ENCODE results near the gene PSMB5.

PSMB5 gene

DNA sequence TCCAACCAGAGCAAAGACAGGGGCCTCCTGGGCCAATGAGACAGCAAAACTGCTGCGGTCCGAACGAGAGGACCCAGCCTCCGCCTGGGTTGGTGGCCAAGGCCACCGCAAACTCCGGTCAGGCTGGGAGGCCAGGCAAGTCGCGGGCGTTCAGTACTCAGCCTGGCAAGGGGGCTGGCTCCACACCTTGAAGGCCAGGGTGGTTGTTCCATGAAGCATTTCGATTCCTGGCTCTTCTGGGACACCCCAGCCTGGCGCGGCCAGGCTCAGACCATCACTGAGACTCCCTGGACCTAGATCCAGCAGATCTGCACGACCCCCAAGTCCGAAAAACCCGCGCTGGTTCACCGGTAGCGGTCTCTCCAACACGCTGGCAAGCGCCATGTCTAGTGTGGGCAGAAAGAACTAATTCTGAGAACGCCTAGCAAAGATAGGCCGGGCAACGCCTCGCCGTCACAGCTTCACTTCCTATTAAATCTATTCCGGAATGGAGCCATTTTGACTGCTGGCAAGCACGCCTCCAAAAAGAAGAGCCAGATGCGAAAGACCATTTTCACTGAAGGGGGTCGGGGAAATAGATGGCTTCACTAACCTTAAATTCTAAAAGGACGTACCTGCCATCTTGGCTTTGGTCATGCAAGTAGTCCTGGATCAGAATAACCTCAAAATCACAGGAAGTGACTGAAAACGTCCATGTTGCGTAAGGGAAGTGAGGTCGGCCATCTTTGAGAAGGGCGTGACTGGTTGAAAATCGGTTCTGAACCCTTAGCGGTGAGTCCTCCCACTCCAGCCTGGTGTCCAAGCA, at the start of gene PSMB5:
TSS of gene PSMB5 (minus strand) at position 403 of the 805 bp plus-strand sequence. CDS start at position 384, 19 bp downstream.
- no peak for DNase-seq

DNA sequence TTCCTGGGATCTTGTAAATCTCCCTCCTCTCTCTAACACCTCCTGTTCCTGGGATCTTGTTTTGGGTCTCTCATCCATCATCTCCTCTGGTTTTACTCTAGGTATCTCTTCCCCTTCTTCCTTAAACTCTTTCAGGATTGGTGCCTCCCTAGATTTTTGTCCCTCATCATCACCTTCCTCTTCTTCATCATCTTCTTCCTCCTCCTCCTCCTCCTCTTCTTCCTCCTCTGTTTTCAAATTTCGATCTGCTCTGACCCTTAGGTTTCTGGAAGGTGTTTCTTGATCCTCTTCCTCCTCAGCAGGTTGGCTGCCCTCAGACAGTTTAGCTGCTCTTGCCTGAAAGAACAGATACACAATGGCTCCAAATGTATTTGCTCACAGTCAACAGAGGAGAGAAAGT, 45.8 kb upstream of the PSMB5 start:
- DNase-seq, result no peak

GRCh38 chr14:23079716-23080115, 45.0 kb upstream of the PSMB5 start:
- no peak for DNase-seq

GRCh38 chr14:23078692-23079116, 44.0 kb upstream of the PSMB5 start:
- DNase-seq, result no peak

DNA sequence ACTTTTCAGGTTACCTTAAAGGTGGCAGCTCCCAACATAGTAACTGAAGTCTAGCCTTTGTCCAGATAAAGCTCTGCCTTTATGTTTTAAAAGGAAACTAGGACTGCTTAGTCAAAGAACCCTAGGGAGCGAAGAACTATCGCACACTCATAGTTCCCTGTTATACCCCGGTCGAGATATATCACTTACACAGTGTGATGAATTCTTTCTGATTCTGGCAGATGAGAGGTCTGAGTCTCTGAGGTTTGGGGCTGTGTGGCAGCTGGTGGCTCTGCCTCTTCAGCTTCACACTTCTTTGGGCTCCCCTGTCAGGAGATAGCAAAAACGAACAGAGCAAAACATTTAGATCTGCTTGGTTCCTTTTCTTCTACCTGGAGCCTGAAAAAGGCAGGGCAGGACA, 43.3 kb upstream of the PSMB5 start:
- no peak for DNase-seq

- DNase-seq, result no peak
Measured at GRCh38 chr14:23076785-23077408, 42.2 kb upstream of the PSMB5 start.

DNA sequence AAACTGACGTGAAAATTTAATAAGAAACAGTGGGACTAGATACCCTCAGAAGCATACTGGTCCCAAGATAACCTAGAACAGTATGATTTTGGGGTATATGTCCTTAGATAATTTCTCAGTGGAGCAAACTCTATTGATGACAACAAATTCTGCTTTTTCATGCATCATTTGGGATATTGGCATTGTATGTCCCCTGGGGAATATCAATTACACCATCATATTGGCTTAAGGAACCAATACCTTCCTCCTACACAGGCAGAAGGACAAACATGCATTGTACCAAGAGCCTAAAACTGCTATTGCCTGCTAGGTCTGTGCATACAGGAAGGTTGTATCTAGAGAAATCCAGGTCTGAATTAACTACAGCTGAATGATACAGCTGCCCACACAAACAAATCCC, 40.2 kb upstream of the PSMB5 start:
- DNase-seq, result no peak

DNA sequence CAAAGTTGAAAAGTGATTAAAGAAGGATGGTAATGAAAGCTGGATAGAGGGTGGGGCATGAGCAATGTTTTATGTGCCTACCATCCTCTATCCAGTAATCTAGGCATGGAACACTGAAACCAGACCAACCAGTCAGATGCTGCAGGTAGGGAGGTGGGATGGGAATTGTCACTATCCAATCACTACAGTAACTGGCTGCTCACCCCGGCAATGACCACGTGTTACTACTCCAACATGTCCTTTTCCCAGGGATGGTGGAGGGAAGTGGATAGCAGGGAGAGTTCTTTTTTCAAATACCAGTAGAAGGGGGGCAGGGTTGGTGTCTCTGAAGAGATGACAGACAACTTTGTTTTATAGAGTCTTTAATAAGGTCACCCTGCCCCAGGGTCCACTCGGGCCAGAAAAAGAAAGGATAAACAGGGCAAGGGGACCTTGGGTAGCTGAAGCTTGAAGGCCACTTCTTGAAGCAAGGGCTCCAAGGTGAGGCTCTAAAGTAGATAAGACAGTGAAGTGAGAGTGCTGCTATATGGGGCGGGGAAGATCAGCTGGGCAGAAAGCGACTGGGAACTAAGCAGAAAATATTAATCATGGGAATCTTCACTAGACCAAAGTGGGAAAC, 37.3 kb upstream of the PSMB5 start:
- DNase-seq, result no peak

DNA sequence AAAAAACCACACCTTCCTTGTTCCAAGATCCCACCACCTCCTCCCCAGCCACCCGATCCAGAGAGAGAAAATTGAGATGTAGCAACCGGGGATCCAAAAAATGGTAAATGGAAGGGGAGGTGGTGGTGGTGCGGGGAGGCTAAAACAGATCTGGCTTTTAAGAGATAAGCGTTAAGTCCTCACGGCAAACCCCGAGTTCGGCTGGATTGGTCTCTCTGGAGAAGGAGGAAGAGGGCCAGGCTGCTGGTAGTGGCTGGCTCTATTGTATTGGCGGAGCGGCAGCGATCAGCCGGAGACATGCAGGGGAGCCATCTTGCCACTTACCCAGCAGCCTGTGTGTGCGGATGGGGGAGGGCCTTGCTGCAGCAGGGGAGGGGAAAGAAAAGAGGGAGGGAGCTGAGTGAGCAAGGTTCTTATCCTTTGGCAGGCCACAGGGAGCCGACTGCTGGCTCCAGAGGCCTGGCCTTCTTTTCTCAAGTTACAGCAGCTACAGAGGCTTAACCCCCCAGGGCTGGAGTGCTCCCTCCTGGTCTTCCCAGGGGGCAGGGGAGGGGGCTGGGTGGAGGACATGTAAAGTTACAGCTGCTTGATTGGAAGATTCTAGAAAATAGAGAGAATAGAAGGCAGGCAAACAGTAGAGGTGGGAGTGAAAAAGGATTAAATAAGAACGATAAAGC, 36.7 kb upstream of the PSMB5 start:
- DNase-seq, result no peak

DNA sequence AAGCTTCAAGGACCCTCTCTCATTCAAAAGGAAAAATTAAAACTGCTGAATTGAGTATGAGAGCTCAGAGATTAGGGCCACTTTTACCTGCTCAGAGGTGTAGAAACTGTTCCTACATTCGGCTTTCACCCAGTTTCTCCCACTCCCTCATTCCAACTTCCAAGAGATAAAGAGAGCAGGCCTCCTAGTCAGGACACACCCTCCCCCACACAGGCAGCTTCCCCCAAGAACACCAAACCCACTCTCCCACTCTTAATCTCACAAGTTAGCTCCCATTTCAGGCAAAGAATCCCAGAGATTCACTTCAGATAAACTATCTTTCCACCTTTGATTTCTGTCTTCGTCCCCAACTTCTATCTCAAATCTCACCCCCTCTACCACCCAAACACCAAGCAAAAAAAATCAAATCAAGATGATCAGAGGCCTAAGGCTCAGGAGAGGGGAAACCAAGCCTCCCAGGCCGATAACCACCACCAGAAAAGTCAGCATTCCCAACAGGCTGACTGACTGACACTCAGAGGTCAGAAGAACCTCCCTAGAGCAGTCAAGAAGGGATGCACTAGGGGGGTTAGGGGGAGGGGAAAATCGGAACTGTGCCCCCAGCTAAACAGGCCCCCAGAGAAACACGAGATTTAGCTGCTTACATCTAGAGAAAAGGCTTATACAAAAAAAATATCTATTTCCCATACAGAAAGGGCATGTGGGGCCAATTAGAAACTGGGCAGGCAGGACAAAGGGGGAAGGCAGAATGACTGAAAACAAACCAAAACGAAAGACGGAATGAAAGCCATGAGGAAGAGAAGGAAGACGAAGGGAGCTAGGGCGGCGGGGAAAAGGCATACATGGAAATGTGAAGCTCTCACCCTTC, 35.8 kb upstream of the PSMB5 start:
- no peak for DNase-seq

DNA sequence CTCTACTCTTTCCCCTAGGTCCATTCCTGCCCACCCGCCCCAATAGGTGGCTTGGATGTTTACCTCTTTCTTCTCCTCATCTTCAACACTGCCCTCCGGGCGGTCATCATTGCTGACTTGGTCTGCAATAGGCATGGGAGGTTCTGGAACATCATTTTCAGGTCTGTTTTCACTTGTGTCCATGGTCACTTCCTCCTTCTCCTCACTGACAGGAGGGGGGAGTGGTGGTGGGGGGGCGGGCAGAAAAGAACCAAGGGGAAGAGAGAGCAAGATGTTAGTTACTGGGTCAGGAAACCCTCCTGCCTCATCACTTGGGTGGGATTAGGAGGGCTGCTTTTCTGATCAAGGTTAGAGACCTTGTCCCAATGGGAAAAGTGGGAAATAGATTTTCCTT, 34.7 kb upstream of the PSMB5 start:
- no peak for DNase-seq

GRCh38 chr14:23068789-23069412, 34.2 kb upstream of the PSMB5 start:
- no peak for DNase-seq

DNA sequence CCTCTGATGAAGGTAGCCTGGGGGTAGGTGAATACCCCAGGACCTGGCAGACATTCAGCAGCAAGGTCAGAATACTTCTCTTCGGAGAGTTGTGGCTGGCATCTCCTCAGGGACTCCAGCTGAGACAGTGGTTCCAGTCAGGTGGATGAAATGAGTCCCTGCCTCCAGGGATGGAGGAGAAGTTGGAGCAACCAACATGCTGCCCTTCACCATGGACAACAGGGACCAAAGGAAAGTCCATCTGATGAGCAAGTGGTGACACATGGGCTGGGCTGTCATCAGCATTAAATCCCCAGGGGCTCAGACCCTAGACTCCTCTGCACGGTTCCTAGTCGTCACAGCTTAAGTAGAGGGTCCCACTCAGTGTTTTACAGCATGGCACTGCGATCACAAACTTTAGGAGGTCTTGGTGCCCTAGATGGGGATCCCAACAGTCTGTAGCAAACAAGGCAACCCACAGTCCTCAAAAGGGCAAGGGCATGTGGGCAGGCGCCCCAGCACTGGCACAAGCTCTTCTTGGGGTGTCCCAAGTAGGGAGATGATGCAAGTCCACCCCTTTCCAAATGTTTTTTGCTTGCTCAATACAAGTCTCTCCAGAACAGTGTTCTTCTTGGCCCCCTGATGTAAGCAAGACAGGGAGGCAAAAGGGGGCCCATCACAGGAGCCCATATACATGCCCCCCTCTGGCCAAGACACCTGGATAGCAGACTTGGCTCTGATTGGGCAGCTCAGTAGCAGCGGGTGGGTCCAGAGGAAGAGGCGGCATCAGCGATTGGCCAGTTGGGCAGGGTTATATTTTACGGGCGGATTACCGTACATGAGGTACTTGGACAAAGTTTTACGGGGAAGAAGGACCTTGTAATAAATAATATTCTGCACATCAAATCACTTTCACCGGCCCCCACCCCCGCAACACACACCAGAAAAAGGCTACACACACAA, 33.4 kb upstream of the PSMB5 start:
- no peak for DNase-seq

DNA sequence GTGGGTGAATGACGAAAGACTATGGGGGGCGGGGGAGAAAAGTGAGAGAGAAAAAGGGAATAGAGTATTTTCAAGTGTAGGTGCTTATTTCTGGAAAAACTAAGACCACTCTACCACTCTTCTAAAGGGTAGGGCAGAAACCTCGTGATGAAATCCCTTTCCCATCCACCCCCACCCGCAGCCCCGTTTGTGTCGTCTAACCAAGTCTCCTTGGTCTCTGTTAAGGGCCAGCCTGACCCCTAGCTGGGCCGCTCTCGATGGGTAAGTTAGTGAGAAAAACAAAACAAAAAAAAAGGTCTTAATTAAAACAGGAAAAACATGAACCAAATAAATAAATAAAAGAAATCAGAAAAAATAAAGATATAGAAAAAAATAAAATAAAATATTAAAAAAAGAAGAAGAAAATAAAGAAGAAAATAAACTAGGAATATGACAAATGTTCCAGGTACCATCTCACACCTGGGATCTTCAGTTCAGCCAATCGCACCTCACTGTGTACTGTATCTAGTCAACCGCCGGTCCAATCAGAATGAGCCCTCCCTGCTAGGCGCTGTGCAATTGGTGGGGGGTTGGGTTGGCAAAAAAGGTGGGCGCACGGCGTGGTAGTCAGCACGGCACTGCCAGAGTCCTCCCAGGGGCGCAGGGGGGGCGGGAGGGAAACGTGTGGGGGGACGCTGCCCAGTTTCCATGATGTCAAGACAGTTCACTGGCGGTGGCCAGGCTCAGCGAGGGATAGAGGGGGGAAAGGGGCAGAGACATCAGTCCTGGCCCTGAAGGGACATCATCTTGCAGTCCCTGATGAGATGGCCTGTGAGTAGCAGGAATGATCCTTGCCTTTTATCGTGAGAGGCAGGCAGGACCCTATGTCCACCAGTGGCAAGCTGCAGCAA, 32.4 kb upstream of the PSMB5 start:
- DNase-seq, result no peak

GRCh38 chr14:23066368-23066767, 31.7 kb upstream of the PSMB5 start:
- no peak for DNase-seq

- no peak for DNase-seq
Measured at GRCh38 chr14:23063601-23064000, 28.9 kb upstream of the PSMB5 start.

- DNase-seq, result no peak
Measured at GRCh38 chr14:23062002-23062401, 27.3 kb upstream of the PSMB5 start.

DNA sequence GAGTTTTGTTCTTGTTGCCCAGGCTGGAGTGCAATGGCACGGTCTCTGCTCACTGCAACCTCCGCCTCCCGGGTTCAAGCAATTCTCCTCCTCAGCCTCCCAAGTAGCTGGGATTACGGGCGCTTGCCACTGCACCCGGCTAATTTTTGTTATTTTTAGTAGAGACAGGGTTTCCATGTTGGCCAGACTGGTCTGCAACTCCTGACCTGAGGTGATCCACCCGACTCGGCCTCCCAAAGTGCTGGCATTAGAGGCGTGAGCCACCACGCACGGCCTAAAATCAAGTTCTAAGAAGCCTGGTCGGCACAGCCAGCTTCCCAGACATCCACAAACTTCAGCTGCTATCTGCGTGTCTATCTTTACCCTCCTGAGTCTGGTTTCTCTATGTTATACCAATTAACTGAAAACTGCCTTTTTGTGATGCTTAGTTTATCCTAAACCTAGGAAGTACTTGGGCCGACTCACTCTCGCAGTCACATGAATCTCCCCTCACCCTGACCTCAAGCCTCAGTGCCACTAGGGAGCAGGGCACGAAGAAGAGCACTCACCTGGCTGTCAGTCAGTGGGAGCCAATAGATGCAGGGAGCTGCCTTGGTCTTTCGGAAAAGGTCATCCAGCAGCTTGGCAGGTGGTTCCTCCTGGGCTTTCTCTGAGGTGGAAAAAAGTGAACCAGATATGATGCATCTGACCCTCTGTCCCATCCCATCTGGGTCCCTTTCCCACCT, 26.0 kb upstream of the PSMB5 start:
- DNase-seq, result no peak
